PC-9 (cell line): ENCODE data around the gene SH3D21. TPM values are rescaled to one million over a fixed set of nuclear protein-coding genes. Genes with fewer than 3 reads are reported as not detected.

Experiments
- BruUV-seq: library from RNA; stranded (reverse); fragments of 400-500 nt; replicated peaks from 2 replicates; lab custom pipeline; 2021; lab: Mats Ljungman, UMichigan
- CTCF ChIA-PET: fragments of 300-600 bp; sonication (Branson Sonifier 250); formaldehyde crosslinking; loops from one replicate; lab custom pipeline; 2022; ENCODE audit warnings: antibody characterized with exemption; lab: Charles Lee
- POLR2A ChIA-PET: fragments of 300-600 bp; sonication (Branson Sonifier 250); formaldehyde crosslinking; loops from one replicate; lab custom pipeline; 2022; ENCODE audit warnings: antibody characterized with exemption; ENCODE audit not compliant: unreplicated experiment; lab: Charles Lee
- DNase-seq, 2 experiments: peaks; one replicate each; pipeline versions ENCODE4 v3.0.0 to v3.0.0-alpha.2; 2015 to 2022; ENCODE audit warnings: mixed read lengths in 1 of 2
- H2AFZ ChIP-seq: fragments of 200-600 bp; sonication (generic); 2 replicates; pipeline ENCODE4 v1.8.1; 2017; ENCODE audit warnings: antibody characterized with exemption
- H3F3A ChIP-seq: fragments of 200-600 bp; sonication (generic); 2 replicates; pipeline ENCODE4 v1.8.1; 2017; ENCODE audit warnings: antibody characterized with exemption, mild to moderate bottlenecking, low read depth; ENCODE audit not compliant: insufficient read depth
- H3K27ac ChIP-seq: fragments of 200-600 bp; sonication (generic); 2 replicates; pipeline ENCODE4 v1.6.1; 2016; ENCODE audit warnings: mixed run types
- H3K27me3 ChIP-seq: fragments of 200-600 bp; sonication (generic); 2 replicates; pipeline ENCODE4 v1.6.1; 2016; ENCODE audit warnings: low read depth, mixed run types; ENCODE audit not compliant: insufficient read depth
- H3K36me3 ChIP-seq: fragments of 200-600 bp; sonication (generic); 2 replicates; pipeline ENCODE4 v1.6.1; 2016; ENCODE audit warnings: low read depth, mixed run types
- H3K4me1 ChIP-seq: fragments of 200-600 bp; sonication (generic); replicated peaks from 2 replicates; pipeline ENCODE4 v1.6.1; 2016; ENCODE audit warnings: mixed run types; ENCODE audit not compliant: insufficient read depth
- H3K4me2 ChIP-seq: fragments of 200-600 bp; sonication (generic); 2 replicates; pipeline ENCODE4 v1.6.1; 2017; ENCODE audit warnings: mixed run types
- H3K4me3 ChIP-seq: fragments of 200-600 bp; sonication (generic); 2 replicates; pipeline ENCODE4 v1.6.1; 2016; ENCODE audit warnings: mixed run types
- H3K79me2 ChIP-seq: fragments of 200-600 bp; sonication (generic); 2 replicates; pipeline ENCODE4 v1.6.1; 2017; ENCODE audit warnings: low read depth, mixed run types
- H3K9me2 ChIP-seq: fragments of 200-600 bp; sonication (generic); 2 replicates; pipeline ENCODE4 v1.8.1; 2017; ENCODE audit warnings: mild to moderate bottlenecking; ENCODE audit not compliant: insufficient read depth
- H3K9me3 ChIP-seq: fragments of 200-600 bp; sonication (generic); 2 replicates; pipeline ENCODE4 v1.8.1; 2016; ENCODE audit warnings: low read depth; ENCODE audit not compliant: insufficient read depth
- H4K20me1 ChIP-seq: fragments of 200-600 bp; sonication (generic); 2 replicates; pipeline ENCODE4 v1.8.1; 2017; ENCODE audit not compliant: insufficient read depth
- EZH2 ChIP-seq: fragments of 200-600 bp; sonication (generic); IDR thresholded peaks from 2 replicates; pipeline ENCODE4 v1.8.0; 2017; ENCODE audit warnings: antibody characterized with exemption, low read depth
- intact Hi-C: fragments of 100-400 bp; cut with micrococcal nuclease; formaldehyde crosslinking; loops from one replicate; pipeline ENCODE4 v1.10.0; 2022; ENCODE audit not compliant: unreplicated experiment
- total RNA-seq: library from RNA; stranded (reverse); gene quantifications from 2 replicates; pipeline ENCODE4 v1.2.3, GENCODE V29; 2021
- TF ChIP-seq, protein P1 (sequence below): fragments of 200-600 bp; sonication (generic); conservative IDR thresholded peaks from 2 replicates; pipeline ENCODE4 v1.6.1; 2017; ENCODE audit warnings: mixed run types, antibody characterized with exemption, mild to moderate bottlenecking, moderate library complexity

The SH3D21 gene
- total RNA-seq, 1 experiment from 2014 or later, result 18.3 TPM

DNA sequence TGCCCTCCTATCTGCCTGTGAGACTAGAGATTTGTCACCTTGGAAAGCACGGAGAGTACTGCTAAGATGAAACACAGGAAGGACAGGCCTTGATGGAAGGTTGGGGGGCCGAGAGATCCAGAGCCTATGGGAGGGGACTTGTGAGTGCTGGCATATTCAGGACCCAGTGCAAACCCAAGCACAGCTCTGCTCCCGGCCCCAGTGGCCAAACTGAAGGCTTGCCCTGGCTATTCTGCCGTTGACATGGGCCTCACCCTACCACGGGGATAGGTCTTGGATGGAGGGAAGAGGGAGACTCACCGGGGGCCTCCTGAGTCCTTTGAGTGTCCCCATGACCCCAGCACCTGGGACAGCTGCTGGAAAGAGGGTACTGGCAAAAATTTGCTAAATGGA lies 21.9 kb downstream of the SH3D21 start:
- H3K4me2 ChIP-seq, result no peak overlapping the region
- DNase-seq, result no peak
- CTCF ChIA-PET, result no interaction called here

DNA sequence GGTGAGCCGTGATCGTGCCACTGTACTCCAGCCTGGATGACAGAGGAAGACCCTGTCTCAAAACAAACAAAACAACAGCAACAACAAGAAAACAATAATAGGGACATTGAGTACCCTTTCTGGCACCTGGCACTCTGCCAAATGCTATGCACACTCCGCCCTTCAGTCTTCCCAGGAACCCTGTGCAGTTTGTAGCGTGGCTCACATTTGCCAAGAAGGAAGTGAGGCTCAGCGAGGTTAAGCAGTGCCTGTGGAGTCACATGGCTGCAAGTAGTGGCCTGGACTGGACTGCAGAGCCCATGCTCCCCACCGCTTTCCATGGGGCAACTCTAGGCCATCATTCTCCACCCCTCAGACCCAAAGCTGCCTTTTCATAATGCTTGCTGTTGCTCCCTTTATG lies 22.5 kb downstream of the SH3D21 start:
- Histone ChIP-seq H3K4me1 (no peaks in the 10 kb centered on the region; the same call in 1 of the 2 replicates), H3K79me2 (no peaks in the 10 kb centered on the region), H2AFZ (no peak overlapping the region), H3K9me2 (no peaks in the 10 kb centered on the region), H4K20me1 (no peaks in the 10 kb centered on the region; the same call in 1 of the 2 replicates), H3F3A (no peaks in the 10 kb centered on the region; the same call in 1 of the 2 replicates), H3K4me2 (no peak overlapping the region), H3K9me3 (no peaks in the 10 kb centered on the region), H3K36me3 (no peaks in the 10 kb centered on the region), H3K27me3 (no peaks in the 10 kb centered on the region), H3K27ac (no peak overlapping the region), H3K4me3 (no peak overlapping the region)
- POLR2A ChIA-PET, result no interaction called here
- TF ChIP-seq EZH2, result no peak
- TF ChIP-seq, protein P1, sequence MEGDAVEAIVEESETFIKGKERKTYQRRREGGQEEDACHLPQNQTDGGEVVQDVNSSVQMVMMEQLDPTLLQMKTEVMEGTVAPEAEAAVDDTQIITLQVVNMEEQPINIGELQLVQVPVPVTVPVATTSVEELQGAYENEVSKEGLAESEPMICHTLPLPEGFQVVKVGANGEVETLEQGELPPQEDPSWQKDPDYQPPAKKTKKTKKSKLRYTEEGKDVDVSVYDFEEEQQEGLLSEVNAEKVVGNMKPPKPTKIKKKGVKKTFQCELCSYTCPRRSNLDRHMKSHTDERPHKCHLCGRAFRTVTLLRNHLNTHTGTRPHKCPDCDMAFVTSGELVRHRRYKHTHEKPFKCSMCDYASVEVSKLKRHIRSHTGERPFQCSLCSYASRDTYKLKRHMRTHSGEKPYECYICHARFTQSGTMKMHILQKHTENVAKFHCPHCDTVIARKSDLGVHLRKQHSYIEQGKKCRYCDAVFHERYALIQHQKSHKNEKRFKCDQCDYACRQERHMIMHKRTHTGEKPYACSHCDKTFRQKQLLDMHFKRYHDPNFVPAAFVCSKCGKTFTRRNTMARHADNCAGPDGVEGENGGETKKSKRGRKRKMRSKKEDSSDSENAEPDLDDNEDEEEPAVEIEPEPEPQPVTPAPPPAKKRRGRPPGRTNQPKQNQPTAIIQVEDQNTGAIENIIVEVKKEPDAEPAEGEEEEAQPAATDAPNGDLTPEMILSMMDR, result no peak
- intact Hi-C loops, result no loop called here
- CTCF ChIA-PET, result no interaction called here
- BruUV-seq, result no TSS peak
- no peak for DNase-seq

More for the DNA sequence above, 21.9 kb downstream of the SH3D21 start:
- Histone ChIP-seq H3K9me2 (no peaks in the 10 kb centered on the region), H3K4me1 (no peaks in the 10 kb centered on the region; the same call in 1 of the 2 replicates), H3K27ac (no peak overlapping the region), H3K27me3 (no peaks in the 10 kb centered on the region), H3K9me3 (no peaks in the 10 kb centered on the region), H3K36me3 (no peaks in the 10 kb centered on the region), H3F3A (no peaks in the 10 kb centered on the region; the same call in 1 of the 2 replicates), H2AFZ (no peak overlapping the region), H3K79me2 (no peaks in the 10 kb centered on the region), H3K4me3 (no peak overlapping the region), H4K20me1 (no peaks in the 10 kb centered on the region; the same call in 1 of the 2 replicates)
- intact Hi-C loops, result no loop called here
- TF ChIP-seq EZH2, result no peak
- TF ChIP-seq, protein P1, result no peak
- BruUV-seq, result no TSS peak
- POLR2A ChIA-PET, result no interaction called here

DNA sequence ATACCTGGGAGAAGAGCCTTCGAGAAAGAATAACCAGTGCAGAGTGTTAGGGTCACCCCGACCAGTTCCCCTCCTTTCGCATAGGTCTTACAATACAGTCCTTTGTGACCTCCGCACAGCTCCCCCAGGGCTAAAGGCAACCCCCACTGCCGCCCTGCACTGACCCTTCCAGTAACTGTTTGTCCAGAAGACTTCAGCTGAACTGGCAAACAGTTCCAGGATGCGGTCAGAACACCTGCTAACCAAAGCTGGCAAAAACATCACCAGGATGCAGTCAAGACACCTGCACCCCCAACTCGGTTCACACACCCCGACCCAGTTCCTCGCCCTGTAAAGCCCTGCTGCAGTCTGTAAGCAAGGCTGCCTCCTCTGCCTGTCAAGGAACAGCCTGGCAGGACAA lies 23.6 kb downstream of the SH3D21 start:
- Histone ChIP-seq H3F3A (no peaks in the 10 kb centered on the region; the same call in 1 of the 2 replicates), H3K27me3 (no peaks in the 10 kb centered on the region), H3K4me1 (no peaks in the 10 kb centered on the region), H4K20me1 (no peaks in the 10 kb centered on the region; the same call in 1 of the 2 replicates), H2AFZ (no peak overlapping the region), H3K9me2 (no peaks in the 10 kb centered on the region), H3K4me2 (no peak overlapping the region), H3K4me3 (no peak overlapping the region), H3K36me3 (no peaks in the 10 kb centered on the region), H3K27ac (no peak overlapping the region), H3K9me3 (no peaks in the 10 kb centered on the region), H3K79me2 (no peaks in the 10 kb centered on the region)
- POLR2A ChIA-PET, result no interaction called here
- no peak for TF ChIP-seq EZH2
- TF ChIP-seq, protein P1, result no peak
- DNase-seq, result no peak
- CTCF ChIA-PET, result no interaction called here
- intact Hi-C loops, result no loop called here
- no TSS peak for BruUV-seq
